Tongue (tissue), 2 donors: ENCODE data around the gene EPB42. TPM values are rescaled to one million over a fixed set of nuclear protein-coding genes. Genes with fewer than 3 reads are reported as not detected.
"Not testable (repeated sequence)": the region's sequence is repeated elsewhere in the genome, so short reads cannot be mapped to it uniquely, and the experiment has no call there.

Experiments
- DNase-seq: peaks from one replicate; pipeline ENCODE4 v3.0.0-alpha.2; 2015
- total RNA-seq: library from RNA; depleted of rRNA; stranded (reverse); fragments of >200 nt; gene quantifications from one replicate; pipeline ENCODE4 v1.2.3, GENCODE V29; 2014

The EPB42 gene
- total RNA-seq, 1 donor from 2014 or later = 4.6 TPM

DNA sequence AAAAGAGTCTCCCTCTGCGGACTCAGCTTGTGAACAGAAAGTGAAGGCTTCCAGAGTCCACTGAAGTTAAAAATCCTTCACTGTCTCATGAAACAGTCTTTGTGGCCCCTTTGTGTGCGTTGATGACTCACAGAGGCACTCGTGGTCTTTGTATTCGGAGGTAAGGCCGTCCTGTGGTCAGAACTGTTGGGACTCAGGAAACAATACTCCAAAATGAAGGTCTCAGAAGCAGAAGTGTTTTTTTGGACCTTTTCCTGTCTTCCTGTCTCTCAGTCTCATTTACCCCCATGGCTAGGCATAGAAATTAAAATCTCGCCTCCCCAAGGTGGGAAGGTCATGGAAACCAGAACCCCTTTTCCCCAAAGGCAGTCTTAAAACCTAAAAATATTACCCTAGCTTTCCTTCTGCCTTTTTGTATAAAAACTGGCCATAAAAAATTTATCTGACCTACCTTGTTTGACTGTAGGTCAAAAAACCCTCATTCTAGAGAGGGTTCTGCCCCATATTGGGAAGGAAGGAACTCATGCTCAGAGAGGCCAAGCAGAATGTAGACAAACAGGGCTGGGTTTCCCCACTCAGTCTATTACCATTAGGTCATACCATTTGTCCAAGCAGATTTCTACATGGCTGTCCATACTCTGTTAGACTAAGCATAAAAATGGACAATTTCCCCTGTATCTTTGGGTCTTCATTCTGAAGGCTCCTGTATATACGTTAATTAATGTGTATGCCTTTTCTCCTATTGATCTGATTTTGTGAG is 19.1 kb upstream of the EPB42 start:
- DNase-seq = no peak

DNA sequence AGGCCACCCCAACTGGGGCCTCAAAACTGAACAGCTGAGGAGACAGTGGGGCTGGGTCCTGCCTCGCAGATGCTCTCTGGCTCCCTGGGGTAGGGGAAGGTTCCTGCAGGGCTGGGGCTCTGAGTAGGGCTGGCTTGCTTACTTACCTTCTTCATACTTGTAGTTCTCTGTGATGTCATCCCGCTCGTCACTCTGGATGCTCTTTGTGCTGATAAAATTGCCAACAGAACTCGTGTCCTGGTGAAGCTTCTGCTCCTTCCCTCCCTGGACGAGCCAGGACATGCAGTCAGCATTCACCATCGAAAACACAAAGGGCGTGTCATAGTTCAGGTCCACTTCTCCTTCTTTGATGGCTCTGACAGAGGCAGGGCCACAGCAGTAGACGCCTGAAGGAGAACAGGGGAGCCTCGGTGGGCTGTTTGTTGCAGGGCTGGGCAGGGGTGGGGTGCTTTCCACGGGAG is 17.9 kb upstream of the EPB42 start:
- peak; percentile 16 for DNase-seq

DNA sequence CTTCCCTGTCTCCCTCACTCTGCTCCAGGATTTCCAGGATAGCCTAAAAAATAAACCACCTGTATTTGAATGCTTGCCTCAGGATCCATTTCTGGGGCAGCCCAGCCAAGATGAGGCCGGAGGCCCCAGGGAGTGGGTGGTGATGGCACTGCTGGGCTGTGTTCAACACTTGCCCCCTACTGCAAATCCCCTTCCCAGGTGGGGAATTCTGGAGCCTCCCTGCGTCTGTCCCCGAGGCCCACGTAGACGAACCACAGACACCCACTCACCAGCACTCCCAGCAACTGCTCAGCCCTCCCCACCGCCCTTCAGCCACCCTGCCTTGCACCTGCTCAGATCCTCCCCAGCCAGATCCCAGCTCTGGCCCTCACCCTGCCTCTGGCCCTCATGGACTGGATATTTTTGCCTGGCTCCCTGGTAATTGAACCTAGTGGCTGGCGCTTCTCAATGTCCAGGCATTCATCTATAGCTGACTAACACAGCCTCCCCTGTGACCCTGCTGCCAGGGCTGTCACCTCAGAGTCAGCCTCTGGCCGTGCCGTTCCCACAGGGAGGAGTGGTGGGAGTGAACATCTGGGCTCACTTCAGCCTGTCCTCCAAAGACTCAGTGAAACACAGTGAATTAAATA is 17.1 kb upstream of the EPB42 start:
- DNase-seq = no peak

DNA sequence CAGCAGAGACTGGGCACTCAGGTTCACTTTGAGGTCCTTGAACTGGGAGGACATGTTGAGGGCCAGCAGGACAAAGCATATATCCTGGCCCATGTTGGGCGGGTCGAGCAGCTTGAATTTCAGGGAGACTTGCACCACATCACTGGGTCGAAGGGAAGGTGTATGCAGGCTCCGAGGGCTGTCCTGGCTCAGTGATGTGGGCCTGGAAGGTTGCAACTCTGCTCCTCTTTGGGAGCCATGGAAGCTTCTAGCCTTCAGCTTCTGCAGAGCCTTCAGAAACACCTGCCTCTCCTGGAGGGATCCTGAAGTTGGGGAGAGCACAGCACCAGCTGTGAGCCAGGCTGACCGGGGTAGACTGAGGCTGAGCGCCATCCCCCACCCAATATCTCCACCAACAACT is 14.7 kb upstream of the EPB42 start:
- DNase-seq = no peak

DNA sequence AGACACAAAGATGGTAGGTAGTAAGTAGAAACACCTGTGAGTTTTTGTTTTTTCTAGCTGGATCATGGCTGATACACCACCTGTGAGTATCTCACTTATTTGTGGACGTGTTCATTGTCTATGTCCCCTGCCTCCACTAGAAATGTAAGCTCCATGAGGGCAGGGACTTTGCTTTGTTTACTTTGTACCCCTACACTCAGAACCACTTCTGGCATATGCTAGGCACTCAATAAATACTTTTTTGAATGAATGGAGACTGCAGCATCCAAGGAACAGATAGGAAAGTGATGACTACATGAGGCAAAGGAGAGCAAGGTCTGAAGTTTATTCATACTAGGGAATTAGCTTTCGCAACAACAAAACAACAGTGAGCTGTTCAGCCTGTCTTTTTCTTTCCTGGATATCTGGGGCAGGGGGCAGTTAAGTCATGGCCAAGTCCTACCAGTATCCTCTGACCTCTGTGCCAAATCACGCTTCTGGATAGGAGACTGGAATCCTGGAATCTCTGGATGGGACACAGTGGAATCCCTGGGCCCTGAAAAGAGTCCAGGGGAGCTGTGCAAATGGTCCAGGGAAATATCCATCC is 11.6 kb upstream of the EPB42 start:
- no peak for DNase-seq

DNA sequence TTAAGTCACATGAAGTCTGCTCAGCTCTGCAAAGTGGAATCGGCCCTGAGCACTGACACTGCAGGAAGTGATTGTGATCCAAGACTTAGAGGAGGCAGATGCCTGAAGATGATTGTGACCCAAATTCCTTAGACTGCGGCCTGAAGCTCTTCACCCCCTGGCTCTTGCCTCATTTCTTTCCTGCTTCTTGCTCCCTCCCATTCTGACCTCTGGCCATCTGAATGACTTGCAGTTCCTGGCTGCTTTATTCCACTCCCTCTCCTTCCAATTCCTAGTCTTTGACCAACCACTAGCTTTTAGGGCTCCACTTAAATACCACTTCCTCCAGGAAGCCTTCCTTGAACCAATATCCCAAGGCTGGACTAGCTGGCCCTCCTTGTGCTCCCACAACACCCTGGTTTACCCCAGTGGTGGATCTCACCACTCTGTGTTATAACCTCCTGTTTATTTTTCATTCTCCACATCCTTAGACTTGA is 9.9 kb upstream of the EPB42 start:
- DNase-seq = no peak

DNA sequence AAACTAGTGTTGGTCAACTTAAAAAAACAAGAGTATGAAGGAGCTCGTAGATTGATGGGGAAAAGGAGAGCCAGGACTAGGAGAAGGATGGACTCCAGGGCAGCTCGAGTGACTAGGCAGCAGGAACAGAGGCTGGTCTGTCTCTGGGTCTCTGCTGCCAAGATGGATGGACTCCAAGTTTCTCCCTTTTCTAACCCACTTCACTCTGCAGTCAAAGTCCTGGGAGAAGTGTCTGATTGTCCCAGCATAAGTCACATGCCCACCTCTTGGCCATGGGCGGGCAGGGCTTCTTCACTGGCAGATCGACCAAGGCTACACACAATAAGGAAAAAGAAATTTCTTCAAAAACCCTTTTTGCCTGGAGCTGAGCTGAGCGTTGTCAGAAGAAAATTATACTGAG is 9.2 kb upstream of the EPB42 start:
- DNase-seq = no peak

DNA sequence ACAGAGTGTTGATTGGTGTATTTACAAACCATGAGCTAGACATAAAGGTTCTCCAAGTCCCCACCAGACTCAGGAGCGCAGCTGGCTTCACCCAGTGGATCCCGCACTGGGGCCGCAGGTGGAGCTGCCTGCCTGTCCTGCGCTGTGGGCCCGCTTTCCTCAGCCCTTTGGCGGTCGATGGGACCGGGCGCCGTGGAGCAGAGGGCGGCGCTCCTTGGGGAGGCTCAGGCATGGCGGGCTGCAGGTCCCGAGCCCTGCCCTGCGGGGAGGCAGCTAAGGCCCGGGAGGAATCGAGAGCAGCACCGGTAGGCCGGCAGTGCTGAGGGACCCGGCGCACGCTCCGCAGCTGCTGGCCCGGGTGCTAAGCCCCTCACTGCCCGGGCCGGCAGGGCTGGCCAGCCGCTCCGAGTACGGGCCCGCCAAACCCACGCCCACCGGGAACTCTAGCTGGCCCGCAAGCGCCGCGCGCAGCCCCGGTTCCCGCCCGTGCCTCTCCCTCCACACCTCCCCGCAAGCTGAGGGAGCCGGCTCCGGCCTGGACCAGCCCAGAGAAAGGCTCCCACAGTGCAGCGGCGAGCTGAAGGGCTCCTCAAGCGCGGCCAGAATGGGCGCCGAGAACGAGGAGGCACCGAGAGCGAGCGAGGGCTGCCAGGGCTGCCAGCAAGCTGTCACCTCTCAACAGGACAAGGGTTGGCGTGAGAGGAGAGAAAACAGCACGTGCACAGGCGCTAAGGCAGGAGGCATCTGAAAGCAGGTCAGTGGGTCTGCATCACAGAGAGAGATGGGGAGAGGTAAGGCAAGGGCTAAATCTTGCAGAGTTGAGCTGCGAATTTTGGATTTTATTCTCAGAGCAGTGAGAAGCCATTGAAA is 5.9 kb upstream of the EPB42 start:
- no peak for DNase-seq

DNA sequence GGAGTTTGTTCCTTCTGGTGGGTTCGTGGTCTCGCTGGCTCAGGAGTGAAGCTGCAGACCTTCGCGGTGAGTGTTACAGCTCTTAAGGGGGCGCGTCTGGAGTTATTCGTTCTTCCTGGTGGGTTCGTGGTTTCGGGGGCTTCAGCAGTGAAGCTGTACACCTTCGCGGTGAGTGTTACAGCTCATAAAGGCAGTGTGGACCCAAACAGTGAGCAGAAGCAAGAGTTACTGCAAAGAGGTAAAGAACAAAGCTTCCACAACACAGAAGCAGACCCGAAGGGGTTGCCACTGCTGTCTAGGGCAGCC is 5.1 kb upstream of the EPB42 start:
- not testable (repeated sequence) for DNase-seq

DNA sequence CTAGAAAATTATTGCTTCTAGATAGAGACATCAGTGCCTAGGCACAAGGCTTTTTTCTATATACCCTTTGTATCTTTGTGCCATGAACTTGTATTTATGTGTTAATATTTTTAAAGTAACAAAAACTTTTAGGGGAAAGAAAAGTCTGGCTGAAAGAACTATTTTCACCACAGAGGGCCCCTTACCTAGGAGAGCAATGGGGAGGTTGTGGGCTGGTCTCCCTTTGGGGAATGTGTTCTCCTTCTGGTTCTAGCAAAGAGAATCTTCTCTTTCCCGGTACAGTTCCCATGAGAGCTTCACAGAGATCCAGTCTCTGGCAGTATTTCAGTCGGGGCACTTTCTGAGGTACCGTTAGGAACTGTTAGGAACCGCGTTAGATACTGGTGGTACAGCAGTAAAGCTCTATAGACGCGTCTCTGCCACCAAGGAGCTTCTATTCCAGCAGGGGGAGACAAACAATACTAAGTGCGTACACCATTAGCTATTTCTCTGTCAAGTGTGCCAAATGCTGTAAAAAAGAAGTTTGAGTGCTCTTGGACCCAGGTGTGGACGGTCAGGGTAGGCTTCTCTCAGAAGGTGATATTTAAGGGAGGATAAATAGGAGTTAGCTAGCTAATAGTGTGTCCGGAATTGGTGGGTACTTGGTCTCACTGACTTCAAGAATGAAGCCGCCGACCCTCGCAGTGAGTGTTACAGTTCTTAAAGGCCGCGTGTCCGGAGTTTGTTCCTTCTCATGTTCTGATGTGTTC is 4.6 kb upstream of the EPB42 start:
- peak; percentile 74 for DNase-seq

DNA sequence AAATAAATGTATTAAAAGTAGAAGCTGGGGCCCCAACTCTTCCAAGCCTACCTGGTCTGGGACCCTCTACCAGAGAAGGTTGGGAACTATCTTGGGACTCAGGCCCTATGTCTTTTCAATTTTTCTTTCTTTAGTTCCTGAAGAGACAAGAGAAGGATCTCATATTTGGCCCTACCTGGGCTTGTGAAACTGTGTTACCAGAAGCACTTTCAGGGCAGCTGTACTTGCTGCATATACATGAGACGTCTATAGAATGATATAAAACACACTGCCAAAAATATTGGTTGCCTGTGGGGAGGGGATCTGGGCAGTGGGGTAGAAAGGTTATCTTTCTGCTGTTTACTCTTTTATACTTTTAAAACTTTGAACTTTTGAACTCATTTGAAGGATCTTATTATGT is 604 bp upstream of the EPB42 start:
- no peak for DNase-seq

DNA sequence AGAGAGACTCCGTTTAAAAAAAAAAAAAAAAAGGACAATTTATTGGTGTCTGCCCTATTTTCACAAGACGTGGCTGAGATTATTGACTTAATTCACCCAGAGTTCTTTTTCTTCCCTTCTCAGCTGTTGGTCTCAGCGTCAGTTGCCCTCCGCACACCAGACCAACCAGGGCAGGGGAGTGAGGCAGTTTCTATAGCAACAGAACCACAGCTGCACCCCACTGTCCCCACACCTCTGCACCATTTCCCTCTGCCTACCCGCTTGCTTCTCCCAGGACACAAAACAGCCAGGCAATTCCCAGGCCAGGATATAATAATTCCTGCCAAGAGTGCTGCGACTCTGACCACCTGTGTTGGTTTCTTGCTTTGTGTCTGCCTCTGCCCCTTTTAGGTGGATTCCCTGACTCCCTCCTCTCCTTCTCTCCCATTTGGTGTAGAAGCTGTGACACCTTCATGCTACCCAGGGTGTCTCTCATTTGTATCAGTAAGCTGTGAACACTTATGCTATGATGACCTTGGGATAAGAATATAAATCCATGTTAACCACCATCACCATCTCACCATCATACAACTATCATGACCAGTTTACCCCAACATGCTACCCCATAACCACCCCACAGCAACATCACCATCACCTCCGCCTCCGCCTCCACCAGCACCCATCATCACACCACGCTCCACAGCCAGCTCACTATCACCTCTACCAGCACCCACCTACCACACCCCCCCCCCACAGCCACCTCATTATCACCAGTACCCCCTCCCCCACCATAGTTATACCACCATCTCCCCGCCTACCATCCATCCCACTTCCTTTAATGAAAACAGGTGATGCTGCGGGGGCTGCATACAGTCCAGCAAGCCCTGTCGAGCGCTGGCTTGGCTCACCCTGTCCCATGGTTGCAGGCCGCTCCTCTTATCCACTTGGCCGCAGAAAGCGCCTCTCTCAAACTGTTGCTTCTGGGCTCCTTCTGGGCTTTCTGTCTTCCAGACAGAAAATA is 589 bp downstream of the EPB42 start:
- no peak for DNase-seq

DNA sequence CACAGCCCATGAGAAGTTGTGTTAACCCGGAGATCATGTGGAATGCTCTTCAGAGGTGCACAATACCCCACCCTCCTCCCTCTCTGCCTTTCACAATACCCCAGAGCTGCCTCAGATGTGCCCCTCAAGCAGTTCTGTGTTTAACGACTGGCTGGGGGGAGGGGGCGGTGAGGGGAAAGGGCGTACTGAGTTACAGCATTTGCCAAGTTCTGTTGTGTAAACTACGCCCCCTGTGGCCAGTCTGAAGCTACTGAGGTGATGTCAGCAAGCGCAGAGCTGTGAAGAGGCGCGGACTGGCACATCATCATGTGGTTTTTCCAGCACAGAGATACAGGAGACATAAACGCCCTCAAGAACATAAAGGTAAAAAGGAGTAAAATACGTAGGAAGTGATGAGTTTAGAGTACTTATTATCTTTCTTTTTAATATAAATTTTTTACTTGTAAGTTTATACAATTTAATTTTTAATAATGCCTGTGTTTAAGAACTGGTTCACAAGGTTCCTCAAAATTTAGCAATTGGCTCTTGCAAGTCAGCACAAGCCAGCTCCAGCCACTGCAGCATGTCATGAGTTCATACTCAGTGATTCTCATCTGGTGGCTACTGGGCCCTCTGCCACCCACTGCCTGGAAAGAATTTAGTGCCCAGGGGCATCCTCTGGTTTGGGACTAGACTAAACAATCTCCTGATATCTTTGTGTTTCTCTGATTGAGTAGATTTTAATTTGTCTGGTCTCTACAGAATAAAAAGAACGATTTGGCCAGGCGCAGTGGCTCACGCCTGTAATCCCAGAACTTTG is 1.7 kb downstream of the EPB42 start:
- DNase-seq = peak; percentile 24

DNA sequence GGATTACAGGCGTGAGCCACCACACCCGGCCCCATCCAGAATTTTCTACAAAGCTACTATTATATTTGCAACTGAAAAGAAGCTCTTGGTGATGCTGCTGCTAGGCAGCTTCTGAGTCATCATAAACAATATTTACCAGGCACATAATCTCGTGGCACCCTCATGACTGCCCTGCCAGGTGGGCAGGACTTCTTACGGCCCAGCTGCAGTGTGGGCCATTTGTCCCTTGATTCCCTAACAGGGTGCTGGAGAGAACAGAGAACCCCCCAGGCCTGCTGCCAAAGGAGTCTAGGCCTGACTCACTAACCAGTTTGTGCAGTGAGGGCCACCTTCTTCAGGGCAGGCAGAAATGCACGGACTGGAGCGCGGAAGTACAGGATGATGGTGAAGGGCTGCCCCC is 4.9 kb downstream of the EPB42 start:
- no peak for DNase-seq

DNA sequence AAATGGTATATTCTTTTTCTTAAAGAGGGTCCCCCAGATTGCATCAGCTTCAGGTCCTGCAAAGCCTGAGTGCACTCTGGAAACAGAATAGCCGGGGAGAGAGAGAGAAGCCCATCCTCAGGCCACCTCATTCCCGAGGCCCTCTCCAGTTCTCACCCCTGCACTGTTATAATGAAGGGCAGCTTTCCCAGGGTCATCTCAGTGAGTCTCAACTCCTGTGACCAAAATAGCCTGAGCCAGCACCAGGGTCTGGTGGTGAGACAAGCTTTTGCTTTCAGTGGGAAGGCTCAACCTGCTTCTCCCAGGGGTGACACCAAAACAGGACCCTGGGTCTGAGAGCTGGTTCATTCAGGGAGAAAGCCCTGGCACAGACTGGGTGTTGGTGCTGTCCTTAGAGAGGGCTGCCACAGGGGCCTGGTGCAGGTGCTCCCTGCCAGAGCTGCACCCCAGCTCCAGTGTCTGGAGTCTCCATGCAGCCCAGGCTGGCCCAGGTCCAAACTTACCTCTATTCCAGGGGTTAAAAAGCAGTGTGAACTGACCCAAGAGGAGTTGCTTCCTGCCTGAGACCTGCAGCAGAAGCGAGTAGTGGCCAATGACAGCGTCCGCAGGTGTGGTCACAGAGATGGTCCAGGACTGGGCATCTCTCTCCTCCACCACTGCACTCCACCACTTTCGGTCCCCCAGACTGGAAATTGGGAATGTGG is 6.1 kb downstream of the EPB42 start:
- no peak for DNase-seq

DNA sequence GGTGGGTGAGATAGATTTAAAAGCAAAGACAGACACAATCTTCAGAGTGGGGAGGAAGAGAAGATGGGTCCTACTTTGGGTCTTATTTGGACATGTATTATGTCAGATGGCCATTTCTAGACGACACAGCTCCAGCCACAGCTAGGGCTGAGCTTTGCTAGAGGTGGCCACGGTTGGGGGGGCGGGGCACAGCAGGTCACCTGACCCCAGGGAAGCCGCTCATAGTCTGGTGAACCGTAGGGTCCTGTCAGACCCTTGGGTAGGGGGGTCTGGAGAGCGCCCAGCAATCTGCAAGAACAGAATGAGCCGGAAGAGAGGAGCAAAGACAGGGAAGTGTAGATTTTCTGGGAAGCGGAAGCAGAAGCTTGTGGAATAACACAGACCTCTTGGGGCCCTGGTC is 6.6 kb downstream of the EPB42 start:
- DNase-seq = no peak

DNA sequence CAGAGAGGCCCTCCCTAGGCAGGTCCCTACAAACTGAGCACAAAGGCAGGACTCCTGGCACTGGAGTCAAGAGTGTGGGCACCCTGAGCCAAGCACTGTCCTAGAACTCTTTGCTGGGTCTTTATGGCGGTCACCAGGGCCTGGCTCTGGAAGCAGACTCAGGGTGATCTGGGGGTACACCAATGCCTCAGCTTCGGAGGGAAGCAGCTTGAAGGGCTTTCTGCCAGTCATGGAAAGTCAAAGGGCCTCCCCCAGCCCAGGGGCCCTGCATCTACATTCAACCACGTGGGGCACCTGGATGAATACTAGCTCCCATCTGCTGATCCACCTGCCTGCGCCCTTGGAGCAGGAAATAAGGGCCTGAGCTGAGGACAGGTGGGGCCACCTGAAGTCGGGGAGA is 7.4 kb downstream of the EPB42 start:
- no peak for DNase-seq

DNA sequence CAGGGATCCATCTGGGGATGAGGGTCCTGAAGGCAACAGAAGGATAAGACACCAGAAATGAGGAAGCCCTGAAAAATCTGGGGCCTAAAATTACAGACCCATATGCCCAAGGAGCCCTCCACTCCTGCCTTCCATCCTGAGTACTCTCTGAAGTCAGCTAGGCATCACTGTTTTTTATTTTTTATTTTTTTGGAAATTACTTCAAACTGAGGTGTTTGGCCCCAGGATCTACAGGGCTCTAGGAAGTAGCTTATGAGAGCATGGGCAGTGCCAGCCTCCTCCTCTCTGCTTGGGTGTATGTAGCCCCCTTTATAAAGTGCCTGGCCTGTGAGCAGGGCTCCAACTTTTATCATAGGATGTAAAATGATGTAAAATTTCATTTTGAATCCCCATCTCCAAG is 7.9 kb downstream of the EPB42 start:
- no peak for DNase-seq

DNA sequence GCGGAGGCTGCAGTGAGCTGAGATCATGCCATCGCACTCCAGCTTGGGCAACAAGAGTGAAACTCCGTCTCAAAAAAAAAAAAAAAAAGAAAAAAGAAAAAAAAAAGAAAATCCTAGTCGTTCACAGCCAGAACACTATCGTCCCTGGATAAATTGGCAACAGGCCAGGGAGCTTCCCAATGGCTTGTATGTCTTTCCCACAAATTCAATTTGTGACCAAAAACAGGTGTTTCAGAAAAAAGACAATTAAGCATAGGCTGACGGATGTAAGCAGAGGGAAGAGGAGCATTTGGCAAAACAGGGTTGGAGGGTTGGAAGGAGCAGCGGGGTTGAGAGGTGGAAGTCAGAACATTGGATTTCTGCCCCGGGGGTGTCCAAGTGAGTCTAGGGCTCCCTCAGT is 8.5 kb downstream of the EPB42 start:
- DNase-seq = no peak
